Right ventricle myocardium inferior (tissue), 1 donor: ENCODE measurements around the gene DUSP16. TPM values are rescaled to one million over a fixed set of nuclear protein-coding genes. Genes with fewer than 3 reads are reported as not detected.
"Not testable (repeated sequence)": the region's sequence is repeated elsewhere in the genome, so short reads cannot be mapped to it uniquely, and the experiment has no call there.

Experiments
- ATAC-seq: fragments of 200-7000 bp; cut with Tn5 transposase; one replicate; pipeline ENCODE4 v1.9.1; 2020; ENCODE audit warnings: mild to moderate bottlenecking, moderate library complexity
- DNase-seq: peaks from one replicate; pipeline ENCODE4 v3.0.0; 2021; ENCODE audit errors: missing footprints
- intact Hi-C: fragments of 100-400 bp; cut with DNase I; formaldehyde crosslinking; loops from one replicate; pipeline ENCODE4 v1.11.0; 2022
- total RNA-seq: library from RNA; stranded (reverse); fragmentation: NEBNext Ultra II Directional; extraction: Animal tissue kit (Norgen Biotek cat#: 25700); gene quantifications from one replicate; pipeline ENCODE4 v1.2.1, GENCODE V29; 2021
- donor health status: DM: no; HTN: yes; CAD: no; lungs with severe emphysema.

DUSP16 gene
- total RNA-seq, 1 donor from 2014 or later = 11.6 TPM

DNA sequence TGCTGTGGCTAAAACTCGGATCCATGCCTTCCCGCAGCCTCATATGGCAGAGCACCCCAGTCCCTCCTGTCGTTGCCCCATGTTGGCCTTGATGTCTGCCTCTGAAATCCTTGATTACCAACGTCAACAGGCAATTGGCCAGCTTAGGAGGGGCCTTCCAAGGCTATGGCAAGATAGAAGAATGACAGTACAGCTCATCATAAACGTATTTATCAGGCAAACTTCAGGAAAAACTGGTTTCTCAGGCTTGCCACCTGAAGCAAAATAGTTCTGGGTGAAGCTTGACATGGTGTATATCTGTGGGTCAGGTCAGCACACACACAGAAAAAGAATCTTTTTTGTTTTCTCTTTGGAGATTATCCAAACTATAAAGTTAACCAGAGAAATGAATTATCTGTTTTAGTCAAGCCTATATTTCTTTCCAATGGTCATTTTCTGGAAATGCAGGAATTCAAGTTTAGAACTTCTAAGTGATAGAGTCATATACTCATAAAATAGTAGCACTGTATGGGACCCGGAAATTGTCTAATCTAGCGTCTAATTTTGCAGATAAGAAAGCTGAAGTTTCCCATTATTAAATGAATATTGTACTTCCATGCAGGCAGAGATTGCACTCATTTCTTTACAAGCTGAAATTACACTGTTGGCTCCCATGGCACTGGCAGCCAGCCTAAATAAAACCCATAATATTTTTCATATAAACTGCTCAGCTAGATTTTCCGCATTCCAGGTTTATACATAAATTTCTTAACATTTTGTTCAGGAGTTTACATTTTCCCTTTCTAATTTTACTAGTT lies 24.4 kb upstream of the DUSP16 start:
- no peak for DNase-seq
- intact Hi-C loops = no loop called here
- ATAC-seq = no peak

DNA sequence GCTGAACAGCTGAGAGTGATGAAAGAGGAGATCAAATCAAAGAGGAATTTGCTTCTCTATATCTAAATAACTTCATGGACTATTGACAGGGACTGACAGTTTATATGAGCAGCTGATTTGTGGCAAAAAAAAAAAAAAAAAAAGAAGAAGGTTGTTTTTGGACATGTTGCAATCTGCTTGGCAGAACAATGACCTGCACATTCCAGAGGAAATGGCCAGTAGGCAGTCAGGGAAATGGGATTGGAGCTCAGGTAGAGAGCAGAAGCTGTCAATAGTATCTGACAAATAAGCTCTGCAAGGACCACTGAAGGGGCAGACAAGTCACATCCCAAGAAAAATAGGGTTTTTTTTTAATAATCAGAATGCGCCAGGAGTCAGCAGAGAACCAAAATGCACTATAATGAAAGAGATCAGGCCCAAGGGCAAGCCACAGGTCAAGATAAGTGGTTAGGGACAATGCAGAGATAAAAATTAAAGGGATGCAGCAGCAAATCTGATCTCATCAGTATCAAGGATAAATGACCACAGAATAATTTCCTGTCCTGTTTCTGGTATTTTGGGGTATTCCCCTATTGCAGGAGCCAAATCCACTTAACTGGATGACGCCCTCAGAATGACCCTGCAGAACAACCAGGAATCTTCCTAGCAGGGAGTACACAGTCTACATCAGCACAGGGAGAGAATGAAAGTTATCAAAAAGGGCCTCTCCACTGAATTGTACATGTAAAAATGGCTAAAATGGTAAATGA lies 22.6 kb upstream of the DUSP16 start:
- intact Hi-C loops = no loop called here
- ATAC-seq = no peak
- no peak for DNase-seq

DNA sequence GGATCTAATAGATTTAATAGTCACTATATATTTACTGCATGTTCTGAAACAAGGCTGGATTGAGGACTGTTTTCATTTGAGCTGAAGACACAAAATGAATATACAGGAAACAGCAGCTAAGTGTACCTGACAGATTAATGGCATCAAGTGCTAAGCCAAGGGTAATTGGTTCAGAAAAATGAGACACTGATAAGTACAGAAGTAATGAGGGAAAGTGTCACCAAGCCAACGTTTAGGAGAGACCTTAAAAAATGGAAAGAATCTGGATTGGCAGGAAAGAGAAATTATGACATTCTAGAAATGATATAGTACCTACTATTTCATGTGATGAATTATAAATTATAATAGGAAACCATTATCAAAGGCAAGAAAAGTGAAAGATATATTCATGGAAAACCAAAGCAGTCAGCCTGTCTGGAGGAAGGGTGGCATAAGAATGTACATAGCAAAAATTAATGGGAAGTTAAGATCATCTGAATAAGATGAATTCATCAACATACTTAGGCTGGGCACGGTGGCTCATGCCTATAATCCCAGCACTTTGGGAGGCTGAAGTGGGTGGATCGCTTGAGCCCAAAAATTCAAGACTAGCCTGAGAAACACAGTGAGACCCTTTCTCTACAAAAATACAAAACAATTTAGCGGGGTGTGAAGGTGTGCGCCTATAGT lies 21.0 kb upstream of the DUSP16 start:
- intact Hi-C loops = no loop called here
- DNase-seq = no peak
- ATAC-seq = no peak

DNA sequence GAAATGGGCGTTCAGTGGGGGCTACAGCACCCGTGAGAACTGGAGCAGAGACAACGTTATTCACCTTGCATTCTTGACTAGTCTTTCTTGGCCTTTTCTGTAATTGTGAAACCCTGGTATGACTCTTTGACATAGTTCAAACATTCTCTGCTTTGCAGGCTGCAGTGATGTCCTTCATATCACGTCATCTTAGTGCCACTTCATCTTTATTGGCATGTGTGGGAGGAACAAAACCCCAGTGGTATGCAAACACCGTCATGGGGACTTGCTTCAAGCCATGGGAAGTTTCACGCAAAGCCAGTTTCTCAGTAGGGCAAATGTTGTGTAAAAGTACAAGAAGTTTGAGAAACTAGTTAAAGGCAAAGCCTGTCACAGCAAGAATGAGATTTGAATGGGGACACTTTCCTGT lies 20.2 kb upstream of the DUSP16 start:
- DNase-seq (no peak), ATAC-seq (no peak)
- intact Hi-C loops = no loop called here

DNA sequence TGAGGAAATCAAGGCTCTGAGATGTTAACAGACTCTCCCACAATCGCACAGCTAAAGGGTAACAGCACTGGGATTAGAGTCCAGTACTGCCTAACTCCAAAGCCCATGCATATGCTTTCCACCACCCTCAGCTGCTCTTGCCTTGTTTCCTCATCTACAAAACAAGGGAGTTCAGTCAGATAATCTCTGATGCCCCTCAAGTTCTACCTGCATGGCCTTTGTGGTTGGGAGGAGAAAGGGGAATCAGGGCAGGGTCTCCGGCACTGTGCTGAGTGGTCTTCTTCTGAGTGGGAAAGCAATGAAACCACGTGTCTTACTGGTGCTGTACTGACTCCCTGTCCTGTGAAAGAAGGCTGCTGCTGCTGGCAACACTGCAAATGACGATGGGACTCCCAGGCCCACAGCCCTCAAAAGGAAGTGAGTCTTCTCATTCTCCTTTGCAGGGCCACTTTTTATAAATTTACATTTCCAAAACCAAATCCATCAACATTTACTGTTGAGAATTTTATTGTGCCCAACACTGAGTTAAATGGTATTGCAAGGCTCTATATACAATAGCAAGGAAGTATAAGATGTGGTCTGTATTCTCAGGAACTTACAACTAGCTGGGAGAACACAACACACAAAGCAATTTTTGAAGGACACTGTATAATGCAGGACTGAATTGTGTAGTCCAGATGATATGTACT lies 19.7 kb upstream of the DUSP16 start:
- DNase-seq (no peak), ATAC-seq (no peak)
- intact Hi-C loops = no loop called here

DNA sequence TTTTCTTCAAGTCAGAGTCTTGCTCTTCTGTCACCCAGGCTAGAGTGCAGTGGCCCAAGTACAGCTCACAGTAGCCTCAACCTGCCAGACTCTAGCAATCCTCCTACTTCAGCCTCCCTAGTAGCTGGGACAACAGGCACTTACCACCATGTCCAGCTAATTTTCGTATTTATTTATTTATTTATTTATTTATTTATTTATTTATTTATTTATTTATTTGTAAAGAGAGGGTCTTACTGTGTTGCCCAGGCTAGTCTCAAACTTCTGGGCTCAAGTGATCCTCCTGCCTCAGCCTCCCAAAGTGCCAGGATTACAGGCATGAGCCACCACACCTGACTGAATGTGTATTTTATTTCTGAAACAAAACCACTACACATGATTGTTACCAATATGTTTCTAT lies 18.1 kb upstream of the DUSP16 start:
- ATAC-seq, intact Hi-C loops: not testable (repeated sequence)

DNA sequence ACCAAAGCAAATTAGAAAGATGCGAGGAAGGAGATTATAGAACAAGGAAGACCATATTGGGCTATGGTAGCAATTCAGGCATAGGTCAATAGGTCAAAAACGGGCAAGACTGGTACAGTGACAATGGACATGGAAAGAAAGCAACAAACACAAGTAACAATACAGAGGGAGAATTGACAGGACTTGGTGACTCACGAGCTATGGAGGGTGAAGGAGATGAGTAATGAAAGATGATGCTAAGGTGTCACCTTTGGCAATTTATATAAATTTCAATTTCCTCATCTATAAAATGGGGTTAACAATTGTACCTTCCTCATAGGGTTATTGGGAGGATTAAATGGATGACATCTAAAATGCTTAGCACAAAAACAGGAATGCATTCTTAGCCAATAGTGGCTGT lies 15.1 kb upstream of the DUSP16 start:
- DNase-seq (no peak), ATAC-seq (no peak)
- intact Hi-C loops = no loop called here

More for the DNA sequence above, 18.1 kb upstream of the DUSP16 start:
- DNase-seq = not testable (repeated sequence)

DNA sequence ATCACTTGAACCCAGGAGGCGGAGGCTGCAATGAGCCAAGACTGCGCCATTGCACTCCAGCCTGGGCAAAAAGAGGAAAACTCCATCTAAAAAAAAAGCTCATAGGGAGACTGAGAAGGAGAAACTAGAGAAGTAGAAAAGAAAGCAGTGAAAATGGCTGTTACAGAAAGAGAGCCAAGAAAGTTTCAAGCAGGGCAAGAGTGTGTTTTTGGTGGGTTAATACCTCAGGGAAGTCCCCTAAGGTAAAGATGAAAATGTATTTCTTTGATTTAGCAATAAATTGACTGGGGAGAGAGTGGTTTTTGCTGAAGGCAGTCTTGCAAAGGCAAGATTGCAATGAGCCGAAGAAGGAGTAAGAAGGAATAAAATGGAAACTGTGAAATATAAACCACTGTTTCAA lies 10.0 kb upstream of the DUSP16 start:
- DNase-seq = no peak
- ATAC-seq = no peak
- intact Hi-C loops = no loop called here

DNA sequence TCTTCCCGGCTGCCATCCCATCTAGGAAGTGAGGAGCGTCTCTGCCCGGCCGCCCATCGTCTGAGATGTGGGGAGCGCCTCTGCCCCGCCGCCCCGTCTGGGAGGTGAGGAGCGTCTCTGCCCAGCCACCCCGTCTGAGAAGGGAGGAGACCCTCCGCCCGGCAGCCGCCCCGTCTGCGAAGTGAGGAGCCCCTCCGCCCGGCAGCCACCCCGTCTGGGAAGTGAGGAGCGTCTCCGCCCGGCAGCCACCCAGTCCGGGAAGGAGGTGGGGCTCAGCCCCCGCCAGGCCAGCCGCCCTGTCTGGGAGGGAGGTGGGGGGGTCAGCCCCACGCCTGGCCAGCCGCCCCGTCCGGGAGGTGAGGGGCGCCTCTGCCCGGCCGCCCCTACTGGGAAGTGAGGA lies 3.3 kb upstream of the DUSP16 start:
- DNase-seq, ATAC-seq, intact Hi-C loops: not testable (repeated sequence)

DNA sequence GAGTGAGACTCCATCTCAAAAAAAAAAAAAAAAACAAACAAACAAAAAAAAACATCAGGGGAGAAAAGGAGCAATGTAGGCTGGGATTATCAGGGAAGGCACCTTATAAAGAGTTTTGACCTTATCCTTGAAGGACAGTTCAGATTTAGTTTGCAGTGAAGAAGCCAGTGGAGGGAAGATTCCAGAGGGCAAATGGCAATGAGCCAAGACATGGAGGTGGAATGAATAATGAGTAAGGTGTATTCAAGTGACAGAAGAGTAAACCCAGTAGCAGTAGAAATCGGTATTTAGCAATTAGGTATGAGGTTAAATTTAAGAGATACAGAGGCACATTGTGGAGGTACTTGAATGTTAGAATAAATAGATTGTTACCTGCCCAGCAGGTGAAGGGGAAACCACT lies 2.2 kb upstream of the DUSP16 start:
- ATAC-seq (no peak), DNase-seq (no peak)
- intact Hi-C loops = loop anchor here (1.0 to 5.0 kb wide), 6 partner anchors 43 to 1848 kb away; partner anchors contain the start of gene GPR19

DNA sequence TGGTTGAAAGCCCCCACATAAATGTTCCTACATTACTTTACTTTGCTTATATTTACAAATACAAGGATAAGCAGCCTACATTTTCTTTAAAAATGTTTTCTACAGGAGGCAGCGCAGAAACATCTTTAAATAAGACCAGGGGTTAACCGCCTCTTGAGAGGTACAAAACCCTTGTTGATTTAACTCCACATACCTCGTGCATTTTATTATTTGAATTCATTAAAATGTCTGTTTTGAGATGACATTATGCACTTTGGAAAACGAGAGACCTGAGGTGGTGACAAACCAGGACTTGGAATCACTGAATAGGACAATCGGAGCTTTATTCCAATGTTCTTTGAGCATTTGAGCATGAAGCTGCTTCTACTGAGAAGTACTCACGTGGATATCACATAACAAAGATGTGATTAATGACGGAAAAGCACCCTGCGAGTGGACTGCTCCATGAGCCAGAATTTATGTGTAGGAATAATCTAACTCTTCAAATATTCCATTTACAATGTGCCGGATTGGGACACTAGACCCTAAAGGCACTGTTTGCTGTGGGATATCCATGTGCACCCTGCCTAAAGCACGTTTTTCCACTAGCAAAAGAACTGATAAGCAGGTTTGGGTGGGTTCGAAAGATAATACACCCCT lies 746 bp upstream of the DUSP16 start:
- no peak for DNase-seq
- intact Hi-C loops = loop anchor here (2.0 to 5.0 kb wide), 7 partner anchors 41 to 1846 kb away; partner anchors contain the start of gene GPR19

DNA sequence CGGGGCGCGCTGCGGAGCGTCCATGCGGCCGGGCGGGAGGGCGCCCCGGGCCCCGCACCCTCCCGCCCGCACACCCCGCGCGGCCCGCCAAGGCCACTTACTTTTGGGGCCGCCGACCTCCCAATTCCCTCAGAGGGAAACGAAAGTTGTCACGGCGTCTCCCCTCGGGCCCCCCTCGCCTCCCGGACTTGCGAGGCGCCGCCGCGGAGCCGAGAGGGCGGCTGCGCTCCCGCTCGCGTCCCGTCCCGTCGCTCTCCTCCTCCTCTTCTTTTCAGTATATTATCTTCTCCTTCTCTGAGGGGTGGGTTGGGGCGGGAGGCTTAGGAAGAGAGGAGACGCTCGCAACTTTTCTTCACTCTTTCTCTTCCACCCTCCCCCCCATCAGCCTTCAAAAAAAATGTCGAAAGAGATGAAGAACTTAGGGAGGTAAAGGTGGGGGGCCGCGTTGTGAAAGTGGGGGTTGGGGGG lies 613 bp downstream of the DUSP16 start:
- ATAC-seq (peak; percentile 10), DNase-seq (peak; percentile 72)
- intact Hi-C loops = loop anchor here (2.0 to 5.0 kb wide), 7 partner anchors 40 to 1845 kb away; partner anchors contain the start of gene GPR19

More for the DNA sequence above, 746 bp upstream of the DUSP16 start:
- ATAC-seq = no peak

DNA sequence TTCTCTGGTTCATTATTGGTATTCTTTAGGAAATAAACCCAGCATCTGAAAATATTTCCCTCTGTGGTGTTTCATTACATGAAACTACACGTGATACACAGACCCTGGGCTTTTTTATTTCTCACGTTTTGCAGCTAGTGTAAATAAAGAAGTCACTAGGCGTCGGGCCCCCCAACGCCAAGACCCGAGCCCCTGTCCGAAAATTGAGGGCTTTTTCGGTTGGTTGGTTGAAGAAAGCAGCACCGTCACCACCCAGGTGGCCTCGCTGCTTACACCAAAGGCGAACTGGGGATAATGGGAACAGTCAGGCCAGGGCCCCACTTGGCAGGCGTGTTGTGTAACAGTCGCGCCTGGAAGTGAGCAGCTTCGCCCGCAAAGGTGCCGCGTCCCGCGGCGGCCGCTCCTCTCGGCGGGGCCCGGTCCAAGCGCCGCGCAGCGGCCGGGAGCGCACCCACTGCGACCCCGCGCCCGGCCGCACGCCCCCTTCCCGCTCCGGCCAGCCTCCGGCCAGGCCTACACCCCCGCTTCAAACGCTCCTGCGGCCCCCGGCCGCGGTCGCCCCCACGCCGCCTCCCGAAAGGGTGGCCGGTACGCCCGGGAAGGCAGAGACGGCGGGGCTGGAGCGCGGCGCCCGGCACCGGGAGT lies 1.2 kb downstream of the DUSP16 start:
- ATAC-seq (peak; percentile 36), DNase-seq (peak; percentile 84)
- intact Hi-C loops = loop anchor here (2.0 to 5.0 kb wide), 8 partner anchors 27 to 1844 kb away; partner anchors contain the start of gene GPR19

DNA sequence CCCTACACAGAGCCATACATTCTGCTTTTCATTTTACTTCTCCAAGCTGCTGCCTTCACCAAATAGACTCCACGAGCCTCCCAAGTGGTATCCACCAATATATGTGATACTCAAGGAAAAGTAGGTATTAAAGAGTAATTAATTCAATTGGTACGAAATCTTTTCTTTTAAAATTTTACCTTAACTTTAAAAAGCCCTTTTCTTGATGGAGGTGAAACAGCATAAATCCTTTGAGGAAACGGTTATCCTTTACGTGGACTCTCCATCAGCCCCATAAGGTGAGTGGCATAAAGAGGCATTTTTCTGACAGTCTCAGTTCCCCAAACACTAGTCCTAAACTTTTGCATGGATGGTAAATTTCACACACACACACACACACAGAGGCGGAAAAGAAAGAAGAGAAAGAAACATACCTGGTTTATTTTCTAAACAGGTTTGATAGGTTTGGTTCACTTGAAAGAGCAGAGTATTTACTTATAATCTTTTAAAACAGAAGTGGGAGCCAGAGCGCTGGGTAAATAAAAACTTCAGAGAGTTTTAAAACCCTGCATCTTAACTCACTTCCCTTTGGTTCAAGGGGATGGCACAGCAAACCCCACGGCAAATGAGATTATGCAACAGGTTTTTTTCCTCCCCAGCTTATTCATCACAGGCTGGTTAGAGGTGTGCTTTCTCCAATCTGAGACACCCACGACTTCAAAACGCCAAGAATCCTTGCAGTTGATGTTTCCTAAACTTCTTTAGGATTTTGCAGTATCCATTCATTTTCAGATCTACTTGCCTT lies 1.9 kb downstream of the DUSP16 start:
- ATAC-seq (no peak), DNase-seq (no peak)
- intact Hi-C loops = loop anchor here (2.0 to 5.0 kb wide), 6 partner anchors 26 to 1843 kb away; partner anchors contain the start of gene GPR19

DNA sequence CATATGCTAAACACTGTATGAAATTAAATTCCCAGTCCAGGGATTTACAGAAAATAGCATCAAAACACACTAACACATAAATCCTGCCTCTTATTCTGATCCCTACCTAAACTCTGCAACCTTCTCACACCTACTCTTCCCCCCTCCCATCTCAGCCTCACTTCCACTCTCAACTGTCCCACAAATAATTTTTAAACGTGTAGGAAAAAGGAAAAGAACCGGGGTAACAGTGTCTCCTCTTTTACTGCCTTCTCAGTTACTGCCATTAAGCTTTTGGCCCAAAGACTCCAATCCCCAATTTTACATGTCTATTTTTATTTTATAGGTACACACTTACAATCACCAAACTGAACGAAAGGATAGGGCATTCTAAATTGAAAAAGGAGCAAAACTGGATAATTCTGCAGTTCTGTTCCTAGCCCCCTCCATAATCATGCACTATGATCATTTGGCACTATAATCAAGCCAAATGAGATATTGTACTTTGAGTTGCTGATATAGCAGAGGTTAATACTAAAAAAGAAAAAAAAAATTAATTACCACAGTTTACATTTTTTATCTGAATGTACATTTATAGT lies 2.9 kb downstream of the DUSP16 start:
- DNase-seq (no peak), ATAC-seq (no peak)
- intact Hi-C loops = loop anchor here (2.0 to 5.0 kb wide), 6 partner anchors 25 to 1843 kb away; partner anchors contain the start of gene GPR19

DNA sequence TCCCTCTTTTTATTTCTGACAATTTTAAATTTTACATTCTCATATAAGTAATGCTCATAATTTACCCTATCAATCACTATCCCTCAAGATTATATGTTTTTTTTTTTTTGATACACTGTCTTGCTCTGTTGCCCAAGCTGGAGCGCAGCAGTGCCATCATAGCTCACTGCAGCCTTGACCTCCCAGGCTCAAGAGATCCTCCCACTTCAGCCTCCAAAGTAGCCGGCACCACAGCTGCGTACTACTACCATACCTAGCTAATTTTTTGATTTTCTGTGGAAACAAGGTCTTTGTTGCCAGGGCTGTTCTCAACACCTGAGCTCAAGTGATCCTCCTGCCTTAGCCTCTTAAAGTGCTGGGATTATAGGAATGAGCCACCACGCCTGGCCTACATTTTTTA lies 4.4 kb downstream of the DUSP16 start:
- ATAC-seq (no peak), DNase-seq (no peak)
- intact Hi-C loops = no loop called here
